Erythroblast (primary cell): ENCODE results near the gene HECW1.
"Not testable (repeated sequence)": the region's sequence is repeated elsewhere in the genome, so short reads cannot be mapped to it uniquely, and the experiment has no call there.

ENCODE experiments used
- DNase-seq, 2 experiments: peaks; one replicate each; lab custom pipeline; 2025; lab: John Stamatoyannopoulos, UW
- GATA1 ChIP-seq: IDR thresholded peaks from 2 replicates; pipeline ENCODE4 v1.6.1; 2011; ENCODE audit warnings: low read depth, mild to moderate bottlenecking, control low read depth, low read length, moderate library complexity
- POLR2A ChIP-seq: IDR thresholded peaks from 2 replicates; pipeline ENCODE4 v1.6.1; 2011; ENCODE audit warnings: mild to moderate bottlenecking, low read length

HECW1 gene

DNA sequence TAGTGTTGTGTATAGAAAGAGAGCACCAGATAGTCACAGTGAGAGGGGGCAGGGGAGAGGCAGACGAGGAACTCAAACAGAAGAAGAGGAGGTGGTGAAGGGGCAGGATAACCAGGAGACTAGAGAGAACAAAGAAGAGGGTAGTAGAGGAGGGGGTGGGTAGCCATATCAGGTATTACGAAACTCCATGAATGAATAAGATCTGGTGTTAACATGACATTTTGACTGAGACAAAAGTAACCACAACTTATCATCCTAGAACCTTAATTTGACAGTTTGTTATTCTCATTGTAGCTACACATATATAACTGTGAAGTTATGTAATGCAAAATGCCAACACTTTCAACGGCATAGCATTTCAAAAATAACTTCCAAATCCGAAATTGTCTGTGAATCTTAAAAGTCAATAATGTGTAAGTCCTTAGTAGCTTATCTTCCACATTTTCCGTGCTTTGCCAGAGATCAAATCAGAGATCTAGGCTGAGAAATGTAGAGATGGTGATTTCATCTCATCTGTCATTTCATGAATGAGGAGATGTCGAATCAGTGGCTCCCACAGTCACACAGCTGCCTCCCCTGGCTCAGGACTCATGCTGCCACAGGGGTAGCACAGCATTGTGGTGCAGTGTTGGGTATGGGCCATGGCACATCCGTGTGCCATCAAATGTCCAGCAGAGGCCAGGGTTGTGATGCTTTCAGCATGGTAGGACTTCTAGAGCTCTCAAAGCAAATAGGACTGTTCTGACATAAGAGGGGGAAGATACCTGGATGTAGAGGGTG, 202.1 kb downstream of the HECW1 start:
- DNase-seq: peak in 1 of 2 experiments; percentile 4
- no peak for TF ChIP-seq POLR2A
- no peak for TF ChIP-seq GATA1

DNA sequence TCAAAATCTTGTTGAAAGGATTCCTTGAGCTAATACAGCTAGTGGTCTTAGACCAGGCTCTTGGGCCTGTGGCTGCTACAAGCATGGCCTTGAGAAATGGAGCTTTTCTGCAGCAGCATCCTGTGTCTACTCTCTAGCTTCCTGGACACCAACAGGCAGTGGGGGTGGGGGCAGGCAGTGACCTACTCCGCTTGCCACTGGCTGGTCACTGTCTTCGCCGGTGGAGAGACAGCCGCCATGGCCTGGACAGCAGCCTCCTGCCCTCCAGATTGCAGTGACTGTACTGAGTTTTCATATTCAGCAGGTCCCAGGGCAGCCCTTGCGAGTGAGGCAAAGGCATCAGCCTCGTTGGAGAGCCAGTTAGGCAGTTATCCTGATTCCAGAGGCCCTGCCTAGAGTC, 204.6 kb downstream of the HECW1 start:
- TF ChIP-seq GATA1: no peak
- TF ChIP-seq POLR2A: no peak
- DNase-seq: no peak

DNA sequence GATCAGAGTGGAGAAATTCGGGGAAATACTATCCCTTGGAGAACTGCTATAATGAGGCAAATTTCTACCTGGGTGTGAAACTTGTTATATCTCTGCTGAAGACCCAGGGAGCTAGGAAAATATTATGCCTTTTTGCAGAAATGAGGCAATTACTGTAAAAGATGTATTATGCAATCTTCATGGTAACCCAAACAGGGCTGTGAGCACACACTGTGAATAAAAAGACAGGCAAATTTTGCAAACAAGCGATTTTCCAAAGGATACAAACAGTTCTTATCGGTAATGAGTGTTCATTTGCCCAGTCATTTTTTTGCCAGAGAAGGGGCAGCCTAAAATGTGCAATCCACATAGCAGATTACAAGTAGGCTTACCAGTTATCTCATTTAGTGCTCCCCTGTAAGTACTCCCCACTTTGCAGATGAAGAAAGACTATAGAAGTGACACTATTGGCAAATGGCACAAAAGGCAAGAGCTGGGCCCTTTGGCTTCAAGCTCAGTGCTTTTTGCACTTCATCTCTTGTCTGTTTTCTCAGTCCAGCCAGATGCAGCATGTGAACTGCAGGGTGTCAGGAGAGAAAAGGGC, 205.8 kb downstream of the HECW1 start:
- DNase-seq: no peak
- TF ChIP-seq GATA1 (no peak), POLR2A (no peak)

DNA sequence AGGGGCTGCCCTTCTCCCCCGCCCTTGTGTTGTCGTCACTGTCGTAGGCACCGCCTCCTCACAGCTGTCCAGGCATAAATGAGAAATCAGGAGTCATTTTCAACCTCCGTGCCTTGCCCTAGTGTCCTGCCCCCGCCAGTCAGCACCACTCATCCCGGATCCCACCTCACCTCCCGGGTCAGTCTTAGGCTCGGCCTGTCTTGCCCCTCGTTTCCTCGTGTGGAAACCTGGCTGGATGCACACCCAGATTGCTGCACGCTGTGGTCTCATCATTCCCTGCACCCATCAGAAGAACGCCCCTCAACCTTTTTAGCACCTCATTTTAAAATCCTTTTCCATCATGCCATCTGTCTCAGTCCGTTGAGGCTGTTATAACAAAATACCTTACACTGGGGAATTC, 213.1 kb downstream of the HECW1 start:
- no peak for DNase-seq
- TF ChIP-seq GATA1 (no peak), POLR2A (no peak)

DNA sequence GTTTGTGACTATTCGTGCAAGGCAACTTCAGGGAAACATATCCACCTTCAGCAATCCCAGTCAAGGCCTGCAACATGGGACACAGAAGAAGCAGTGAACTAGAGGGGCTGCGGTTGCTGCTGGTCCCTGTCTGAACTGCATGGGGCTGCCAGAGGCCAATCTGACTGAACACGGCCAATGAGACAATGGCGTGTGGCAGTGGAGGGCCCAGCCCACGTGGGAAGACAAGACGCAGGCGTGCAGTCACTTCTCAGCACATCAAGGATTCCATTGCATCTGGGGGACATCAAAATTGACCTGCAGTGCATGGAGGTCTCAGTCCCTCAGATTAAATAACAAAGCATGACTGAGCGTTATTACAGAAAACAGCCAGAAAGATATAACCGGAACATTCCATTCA, 215.9 kb downstream of the HECW1 start:
- TF ChIP-seq GATA1 (no peak), POLR2A (no peak)
- no peak for DNase-seq

DNA sequence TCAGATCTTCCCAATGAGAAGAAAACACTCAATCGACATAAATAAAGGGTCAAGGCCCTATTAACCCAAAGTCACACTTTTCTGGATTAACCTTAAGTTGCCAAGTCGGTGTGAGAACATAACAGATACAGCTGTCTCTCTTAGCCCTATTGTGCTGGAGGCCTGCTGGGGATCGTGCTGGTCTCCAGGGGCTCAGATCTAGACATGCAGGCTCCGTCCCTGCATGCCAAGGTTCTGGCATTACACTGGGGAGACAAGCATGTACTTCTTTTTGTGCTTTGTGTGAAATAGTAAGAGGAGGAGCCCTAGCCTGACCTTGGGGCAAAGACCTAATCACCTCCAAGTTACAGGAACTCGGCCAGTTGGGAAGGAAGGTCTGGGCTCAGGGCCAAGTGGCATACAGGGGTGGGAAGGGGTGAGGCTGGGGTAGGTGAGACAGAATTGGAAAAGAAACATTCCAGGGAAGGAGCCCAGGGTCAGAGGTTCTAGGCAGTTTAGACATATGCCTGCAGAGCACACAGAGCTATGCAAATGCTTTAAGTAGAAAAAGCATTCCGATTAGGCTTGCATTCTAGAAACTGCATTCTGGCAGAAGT, 216.4 kb downstream of the HECW1 start:
- DNase-seq: no peak
- TF ChIP-seq POLR2A (no peak), GATA1 (no peak)

DNA sequence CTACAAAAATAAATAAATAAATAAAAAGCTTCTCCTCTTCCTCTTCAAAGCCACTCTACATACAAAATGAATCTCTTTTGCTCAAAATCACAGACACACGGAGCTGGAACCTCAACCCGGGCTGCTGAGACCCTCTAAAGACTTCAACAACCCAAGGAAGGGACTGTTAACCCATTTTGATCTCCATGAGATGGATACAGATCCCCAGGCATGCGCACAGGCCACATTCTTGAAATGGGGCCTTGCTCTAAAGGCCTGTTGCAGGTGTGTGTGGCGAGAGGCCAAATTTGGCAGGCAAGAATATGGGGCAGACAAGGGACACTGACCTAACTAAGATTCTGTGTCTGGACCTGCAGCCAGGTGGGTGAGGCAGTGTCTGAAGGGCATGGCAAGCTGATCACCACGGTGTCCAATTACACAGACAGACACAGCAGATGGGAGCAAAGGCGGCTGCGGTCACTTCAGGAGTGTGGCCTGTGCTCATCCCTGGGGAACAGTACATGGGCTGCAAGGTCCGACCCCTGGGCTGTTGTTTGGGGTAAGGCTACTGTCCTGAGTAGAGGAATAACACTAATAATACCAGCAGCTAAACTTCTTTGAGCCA, 219.8 kb downstream of the HECW1 start:
- no peak for TF ChIP-seq GATA1
- TF ChIP-seq POLR2A: no peak
- DNase-seq: no peak

DNA sequence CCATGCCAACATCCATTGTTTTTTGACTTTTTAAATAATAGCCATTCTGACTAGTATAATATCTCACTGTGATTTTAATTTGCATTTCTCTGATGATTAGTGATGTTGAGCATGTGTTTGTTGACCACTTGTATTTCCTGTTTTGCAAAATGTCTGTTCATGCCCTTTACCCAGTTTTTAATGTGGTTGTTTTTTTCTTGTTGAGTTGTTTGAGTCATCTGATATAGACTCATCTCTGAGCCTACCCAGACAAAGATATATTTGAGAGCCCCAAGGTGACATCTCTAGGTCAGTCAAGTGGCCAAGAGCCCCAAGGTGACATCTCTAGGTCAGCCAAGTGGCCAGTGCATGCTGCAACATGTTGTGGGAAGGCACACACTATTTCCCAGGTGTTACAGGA, 224.7 kb downstream of the HECW1 start:
- TF ChIP-seq POLR2A (no peak), GATA1 (no peak)
- no peak for DNase-seq

DNA sequence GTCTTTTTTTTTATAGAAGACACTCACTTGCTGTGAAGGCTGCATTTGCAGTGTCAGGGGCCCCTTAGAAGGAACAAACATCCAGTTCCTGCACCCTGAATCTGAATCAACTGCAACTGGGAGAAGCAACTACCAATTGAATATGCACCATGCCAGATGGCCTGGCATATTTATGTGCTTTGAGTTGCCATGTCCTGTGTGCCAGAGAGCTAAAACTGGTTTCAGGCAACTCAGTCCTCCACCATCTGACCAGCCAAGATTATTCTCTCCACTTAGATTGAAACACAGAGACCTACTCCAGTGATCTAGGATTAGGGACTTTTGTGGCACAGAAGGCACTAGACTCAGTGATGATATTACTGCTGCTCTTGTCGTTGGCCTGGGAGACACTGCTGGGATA, 225.4 kb downstream of the HECW1 start:
- TF ChIP-seq POLR2A (no peak), GATA1 (no peak)
- no peak for DNase-seq

DNA sequence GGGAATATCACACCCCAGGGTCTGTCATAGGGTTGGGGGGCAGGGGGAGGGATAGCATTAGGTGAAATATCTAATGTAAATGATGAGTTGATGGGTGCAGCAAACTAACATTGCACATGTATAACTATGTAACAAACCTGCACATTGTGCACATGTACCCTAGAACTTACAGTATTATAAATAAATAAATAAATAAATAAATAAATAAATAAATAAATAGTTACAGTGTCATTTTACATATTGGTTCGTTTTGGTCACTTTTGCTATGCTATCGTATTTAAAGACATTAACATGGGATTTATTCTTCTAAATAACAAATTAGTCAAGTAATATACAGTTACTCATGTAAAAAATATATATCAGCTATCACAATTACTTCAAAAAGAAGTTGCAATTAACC, 228.7 kb downstream of the HECW1 start:
- DNase-seq: no peak
- TF ChIP-seq GATA1: no peak
- TF ChIP-seq POLR2A: no peak

DNA sequence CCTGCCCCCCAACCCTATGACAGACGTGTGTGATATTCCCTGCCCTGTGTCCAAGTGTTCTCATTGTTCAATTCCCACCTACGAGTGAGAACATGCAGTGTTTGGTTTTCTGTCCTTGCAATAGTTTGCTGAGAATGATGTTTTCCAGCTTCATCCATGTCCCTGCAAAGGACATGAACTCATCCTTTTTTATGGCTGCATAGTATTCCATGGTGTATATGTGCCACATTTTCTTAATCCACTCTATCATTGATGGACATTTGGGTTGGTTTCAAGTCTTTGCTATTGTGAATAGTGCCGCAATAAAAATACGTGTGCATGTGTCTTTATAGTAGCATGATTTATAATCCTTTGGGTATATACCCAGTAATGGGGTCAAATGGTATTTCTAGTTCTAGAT, 231.0 kb downstream of the HECW1 start:
- DNase-seq: not testable (repeated sequence)

DNA sequence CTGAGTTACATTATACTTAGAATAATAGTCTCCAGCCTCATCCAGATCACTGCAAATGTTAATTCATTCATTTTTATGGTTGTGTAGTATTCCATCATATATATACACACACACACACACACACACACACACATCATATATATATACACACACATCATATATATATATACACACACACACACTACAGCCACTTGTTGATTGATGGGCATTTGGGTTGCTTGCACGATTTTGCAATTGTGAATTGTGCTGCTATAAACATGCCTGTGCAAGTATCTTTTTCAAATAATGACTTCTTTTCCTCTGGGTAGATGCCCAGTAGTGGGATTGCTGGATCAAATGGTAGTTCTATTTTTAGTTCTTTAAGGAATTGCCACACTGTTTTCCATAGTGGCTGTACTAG, 233.2 kb downstream of the HECW1 start:
- not testable (repeated sequence) for DNase-seq

DNA sequence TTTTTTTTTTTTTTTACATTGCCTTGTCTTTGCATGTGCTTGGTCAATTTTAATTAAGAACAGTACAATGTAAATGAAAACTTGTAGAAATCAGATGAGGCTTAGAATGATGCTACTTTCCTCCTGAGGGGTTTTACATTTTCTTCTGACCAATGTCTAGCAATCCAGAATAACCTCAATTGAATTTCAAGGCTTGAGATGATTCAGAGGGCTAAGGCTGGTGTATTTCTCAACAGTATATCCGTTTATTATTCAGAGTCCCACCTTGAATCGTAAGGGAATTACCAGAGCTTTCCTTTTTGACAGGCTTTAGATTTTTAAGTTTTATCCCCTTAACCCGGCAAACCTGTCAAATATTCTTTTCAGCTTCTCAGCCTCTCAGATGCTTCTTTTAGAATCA, 239.2 kb downstream of the HECW1 start:
- DNase-seq: no peak
- TF ChIP-seq POLR2A (no peak), GATA1 (no peak)

DNA sequence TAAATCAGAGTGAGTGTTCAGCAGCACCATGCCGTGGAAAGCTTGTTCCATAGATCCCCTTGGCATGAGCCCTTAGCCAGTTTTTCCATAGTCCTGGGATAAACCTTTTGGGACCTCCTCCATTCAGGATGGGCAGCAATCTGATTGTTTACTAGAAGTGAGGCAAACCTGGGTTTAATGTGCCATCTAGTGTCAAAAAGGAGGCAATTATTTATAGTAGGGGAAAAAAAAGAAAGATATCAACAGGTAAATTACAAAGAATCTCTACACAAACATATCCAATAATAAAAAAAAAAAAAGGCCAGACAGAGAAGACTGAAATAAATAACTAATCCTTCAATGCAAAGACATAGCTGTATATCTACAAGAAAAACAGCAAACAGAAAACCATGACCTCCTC, 241.5 kb downstream of the HECW1 start:
- no peak for DNase-seq
- TF ChIP-seq POLR2A (no peak), GATA1 (no peak)

DNA sequence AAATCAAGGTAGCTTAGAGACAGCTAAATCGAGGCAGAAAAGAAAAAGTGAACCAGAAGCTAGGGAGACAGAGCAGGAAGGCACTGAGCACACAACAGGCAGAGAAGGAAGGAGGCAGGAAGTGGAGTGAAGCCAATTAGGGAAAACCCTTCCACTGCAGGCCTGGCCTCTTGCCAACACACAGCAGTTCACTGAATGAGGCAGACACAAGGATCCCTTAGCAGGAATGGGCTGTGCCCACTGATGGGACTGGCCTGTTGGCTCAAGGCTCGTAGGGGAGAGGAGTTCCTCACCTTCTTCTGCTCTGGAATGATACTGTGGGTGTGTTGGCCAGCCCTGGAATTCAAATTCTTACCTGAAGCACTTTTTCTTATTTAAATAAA, 250.2 kb downstream of the HECW1 start:
- TF ChIP-seq POLR2A (no peak), GATA1 (no peak)
- no peak for DNase-seq
